GM21576 (cell line): ENCODE measurements around the gene DOCK2.
"Not testable (repeated sequence)": the region's sequence is repeated elsewhere in the genome, so short reads cannot be mapped to it uniquely, and the experiment has no call there.

Experiments used
- ATAC-seq: cut with Tn5 transposase; IDR thresholded peaks from one replicate; pipeline ENCODE4 v1.9.1; 2021; ENCODE audit warnings: mild to moderate bottlenecking, moderate library complexity; ENCODE audit not compliant: unreplicated experiment

DOCK2 gene

GRCh38 chr5:169637085-169637548 lies at the start of gene DOCK2:
Gene DOCK2, plus strand, starts transcription at chr5:169637275. Its CDS starts 52 bp downstream, at chr5:169637327.
- peak; percentile 91 for ATAC-seq

- no peak for ATAC-seq
These were observed 46.5 kb upstream of the DOCK2 start for GRCh38 chr5:169590602-169591001.

- no peak for ATAC-seq
These were observed 45.4 kb upstream of the DOCK2 start for GRCh38 chr5:169591636-169592035.

- no peak for ATAC-seq
These were observed 44.0 kb upstream of the DOCK2 start for GRCh38 chr5:169592937-169593650.

GRCh38 chr5:169595172-169595820 lies 41.8 kb upstream of the DOCK2 start:
- ATAC-seq, result no peak

- no peak for ATAC-seq
These were observed 37.6 kb upstream of the DOCK2 start for GRCh38 chr5:169599451-169599850.

- no peak for ATAC-seq
These were observed 34.5 kb upstream of the DOCK2 start for GRCh38 chr5:169602535-169602934.

- no peak for ATAC-seq
These were observed 30.8 kb upstream of the DOCK2 start for GRCh38 chr5:169606279-169606678.

GRCh38 chr5:169607882-169608281 lies 29.2 kb upstream of the DOCK2 start:
- no peak for ATAC-seq

- ATAC-seq, result no peak
These were observed 27.4 kb upstream of the DOCK2 start for GRCh38 chr5:169609716-169610115.

- no peak for ATAC-seq
These were observed 26.5 kb upstream of the DOCK2 start for GRCh38 chr5:169610606-169611005.

- ATAC-seq, result no peak
These were observed 21.5 kb upstream of the DOCK2 start for GRCh38 chr5:169615561-169615960.

- ATAC-seq, result not testable (repeated sequence)
These were observed 12.8 kb upstream of the DOCK2 start for GRCh38 chr5:169624307-169624706.

- no peak for ATAC-seq
These were observed 10.3 kb upstream of the DOCK2 start for GRCh38 chr5:169626779-169627178.

GRCh38 chr5:169627551-169627950 lies 9.5 kb upstream of the DOCK2 start:
- ATAC-seq, result no peak

GRCh38 chr5:169628892-169629291 lies 8.2 kb upstream of the DOCK2 start:
- ATAC-seq, result no peak

GRCh38 chr5:169629847-169630548 lies 7.1 kb upstream of the DOCK2 start:
- ATAC-seq, result no peak

- no peak for ATAC-seq
These were observed 5.7 kb upstream of the DOCK2 start for GRCh38 chr5:169631360-169631759.

GRCh38 chr5:169632946-169633345 lies 4.1 kb upstream of the DOCK2 start:
- ATAC-seq, result no peak

GRCh38 chr5:169634606-169635005 lies 2.5 kb upstream of the DOCK2 start:
- ATAC-seq, result no peak

- no peak for ATAC-seq
These were observed 1.1 kb upstream of the DOCK2 start for GRCh38 chr5:169635936-169636335.
